Measurements from ENCODE around the gene PTPRG.
A peak's percentile ranks its signal among the peaks of the same experiment; 100 is the strongest.

Gene PTPRG

DNA sequence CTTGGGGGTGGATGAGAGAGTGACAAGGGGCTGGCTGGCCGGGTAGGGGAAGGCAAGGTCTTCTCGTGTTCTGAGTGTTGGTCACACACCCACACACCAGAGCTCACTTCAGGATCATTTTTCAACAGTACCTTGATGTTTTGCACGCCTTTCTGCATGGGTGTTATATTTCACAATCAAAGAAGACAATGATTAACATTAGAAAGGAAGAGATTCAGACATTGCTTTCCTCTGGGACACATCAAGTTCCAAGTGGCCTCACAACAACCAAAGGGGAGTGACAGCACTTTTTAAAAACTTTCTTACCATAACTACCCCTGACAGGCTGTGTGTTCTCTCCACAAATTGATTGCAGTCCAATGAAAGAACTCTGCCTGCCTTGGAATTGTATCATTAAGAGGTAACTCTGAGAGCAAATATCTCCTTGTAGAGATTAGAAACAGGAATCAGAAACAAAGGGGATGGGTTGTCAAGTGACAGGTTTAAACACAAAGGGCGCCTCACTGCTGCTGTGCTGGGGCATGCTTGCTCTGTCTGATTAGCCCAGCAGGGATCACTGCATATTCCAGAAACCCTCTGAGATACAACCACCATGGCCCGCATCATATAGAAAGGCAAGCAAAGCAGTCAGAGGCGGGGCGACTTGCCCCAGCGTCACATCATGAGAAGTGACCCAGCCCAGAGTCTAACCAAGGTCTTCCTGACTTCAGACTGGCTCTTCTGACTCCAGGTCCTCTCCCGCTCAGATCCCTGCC lies 581.1 kb downstream of the PTPRG start:
- DNase-seq (ENCODE audit: low read depth, low spot score): peak; percentile 27

- DNase-seq (ENCODE audit: low read depth, low spot score): no peak
Measured at GRCh38 chr3:62143843-62144450, 582.6 kb downstream of the PTPRG start.

GRCh38 chr3:62144482-62144881 lies 583.1 kb downstream of the PTPRG start:
- DNase-seq (ENCODE audit: low read depth, low spot score): no peak

- no peak for DNase-seq (ENCODE audit: low read depth, low spot score)
Measured at GRCh38 chr3:62145086-62145757, 583.9 kb downstream of the PTPRG start.

DNA sequence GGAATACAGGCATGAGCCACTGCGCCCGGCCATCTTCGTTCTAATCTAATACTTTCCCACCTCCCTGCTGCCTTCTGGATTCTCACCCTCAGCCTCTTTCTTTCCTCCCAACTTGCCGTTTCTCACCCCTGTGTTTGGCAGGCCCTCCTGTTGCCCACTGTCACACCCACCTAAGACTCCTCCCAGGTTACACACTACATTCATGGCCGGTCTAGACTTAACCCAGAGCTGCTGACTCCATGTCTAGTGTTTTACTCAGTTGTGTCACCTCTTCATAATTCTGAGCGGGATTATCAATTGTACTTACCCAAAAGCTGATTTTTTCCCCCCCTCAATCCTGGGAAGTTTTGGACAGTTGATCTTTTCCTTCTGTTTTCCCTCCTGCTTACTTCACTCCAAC lies 588.2 kb downstream of the PTPRG start:
- DNase-seq (ENCODE audit: low read depth, low spot score): no peak

GRCh38 chr3:62149962-62150361 lies 588.6 kb downstream of the PTPRG start:
- no peak for DNase-seq (ENCODE audit: low read depth, low spot score)

- DNase-seq (ENCODE audit: low read depth, low spot score): no peak
Measured at GRCh38 chr3:62151591-62151990, 590.2 kb downstream of the PTPRG start.

DNA sequence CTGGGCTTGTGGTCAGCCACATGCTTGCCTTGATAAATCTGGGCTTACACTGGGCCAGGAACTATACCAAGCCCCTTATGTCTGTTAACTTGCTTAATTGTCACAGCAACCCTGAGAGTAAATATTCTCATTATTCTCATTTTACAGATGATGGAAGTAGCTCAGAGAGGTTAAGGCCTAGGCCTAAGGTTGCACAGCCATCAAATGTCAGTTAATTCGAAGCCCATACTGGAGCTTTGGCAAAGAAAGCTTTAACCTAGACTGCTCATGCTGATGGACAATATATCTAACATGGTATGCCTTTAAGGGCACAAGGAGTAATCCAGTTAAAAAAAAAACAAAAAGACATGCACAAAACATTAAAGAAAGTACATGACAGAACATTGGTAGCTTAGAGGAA lies 591.9 kb downstream of the PTPRG start:
- DNase-seq (ENCODE audit: low read depth, low spot score): no peak

GRCh38 chr3:62154457-62155148 lies 593.2 kb downstream of the PTPRG start:
- DNase-seq (ENCODE audit: low read depth, low spot score): no peak

GRCh38 chr3:62159056-62159708 lies 597.8 kb downstream of the PTPRG start:
- DNase-seq (ENCODE audit: low read depth, low spot score): no peak

GRCh38 chr3:62159709-62160092 lies 598.3 kb downstream of the PTPRG start:
- DNase-seq (ENCODE audit: low read depth, low spot score): no peak

DNA sequence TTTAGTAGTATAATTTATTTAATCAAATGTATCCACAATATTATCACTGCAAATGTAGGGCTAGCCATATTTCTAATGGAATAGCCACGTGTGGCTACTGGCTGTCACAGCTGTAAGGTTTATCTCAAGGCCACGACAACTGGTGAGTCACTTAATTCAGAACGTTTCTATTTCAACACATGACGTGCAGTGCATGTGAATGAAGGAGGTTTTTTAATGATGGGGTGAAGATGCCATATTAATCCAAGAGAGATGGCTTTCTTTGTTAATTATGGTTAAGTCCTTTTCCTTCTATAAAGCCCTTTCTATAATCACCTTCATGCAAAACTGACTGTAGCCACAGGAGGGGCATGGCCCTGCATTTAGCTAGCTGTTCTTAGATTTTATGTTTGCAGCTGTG lies 600.0 kb downstream of the PTPRG start:
- no peak for DNase-seq (ENCODE audit: low read depth, low spot score)

DNA sequence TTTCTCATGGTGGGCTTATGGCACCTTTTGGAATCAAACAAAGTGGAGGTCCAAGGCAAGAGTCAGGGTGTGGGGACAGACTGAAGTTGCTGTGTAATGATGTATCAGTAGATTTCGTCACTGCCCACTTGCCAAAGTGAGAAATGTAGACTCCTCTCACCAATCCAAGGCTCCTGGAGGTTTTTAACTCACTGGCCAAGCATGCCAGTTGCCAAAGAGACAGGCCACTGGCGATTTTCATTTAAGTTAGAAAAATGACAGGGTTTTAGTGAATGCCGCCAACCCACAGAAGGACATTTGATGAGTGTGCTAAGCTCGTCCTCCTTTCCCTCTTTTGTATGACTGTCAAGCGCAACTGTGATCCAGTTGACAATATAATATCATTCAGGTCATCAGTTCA lies 602.8 kb downstream of the PTPRG start:
- DNase-seq (ENCODE audit: low read depth, low spot score): no peak

- no peak for DNase-seq (ENCODE audit: low read depth, low spot score)
Measured at GRCh38 chr3:62164746-62165145, 603.4 kb downstream of the PTPRG start.

DNA sequence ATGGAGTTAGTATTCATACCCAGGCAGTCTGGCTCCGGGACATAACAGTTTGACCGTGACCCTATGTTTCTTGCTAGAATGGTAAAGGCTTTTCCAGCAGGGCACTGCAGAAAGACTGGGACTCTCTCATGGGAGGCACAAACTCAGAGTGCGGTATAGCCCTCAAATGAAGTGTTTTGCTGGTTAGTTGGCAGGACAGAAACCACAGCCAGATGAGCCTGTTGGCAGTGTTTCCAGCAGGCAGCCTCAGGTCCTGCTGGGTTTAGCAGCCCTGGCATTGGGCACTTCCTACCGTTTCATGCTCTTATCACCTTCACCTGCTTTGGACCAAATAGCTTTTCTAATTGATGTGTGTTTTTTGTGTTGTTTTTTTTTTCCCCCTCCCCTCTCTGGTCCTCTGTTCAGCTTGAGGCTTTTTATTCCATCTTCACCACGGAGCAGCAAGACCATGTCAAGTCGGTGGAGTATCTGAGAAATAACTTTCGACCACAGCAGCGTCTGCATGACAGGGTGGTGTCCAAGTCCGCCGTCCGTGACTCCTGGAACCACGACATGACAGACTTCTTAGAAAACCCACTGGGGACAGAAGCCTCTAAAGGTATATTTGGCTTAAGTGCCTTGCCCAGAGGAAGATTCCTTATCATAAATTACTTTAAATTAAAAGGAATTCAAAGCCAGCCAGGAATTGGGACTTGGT lies 606.3 kb downstream of the PTPRG start:
- DNase-seq (ENCODE audit: low read depth, low spot score): no peak

DNA sequence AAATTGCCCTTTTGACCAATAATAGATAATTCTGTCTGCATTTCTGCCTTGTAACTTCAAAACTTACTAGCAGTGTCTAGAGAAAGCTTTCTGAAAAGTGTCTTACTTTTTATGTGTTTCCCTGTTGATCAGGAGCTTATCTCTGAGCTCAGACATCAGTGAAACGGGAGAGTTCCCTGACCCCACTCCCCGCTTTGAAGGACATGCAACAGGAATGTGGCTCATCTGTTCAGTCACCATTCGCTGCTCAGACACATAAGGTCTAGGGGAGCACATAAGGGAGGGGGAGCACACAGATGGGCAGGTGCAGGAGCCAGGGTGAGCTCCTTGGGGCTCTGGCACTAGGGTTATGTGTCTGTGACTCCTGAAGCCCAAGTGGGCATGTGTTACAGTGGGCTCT lies 607.0 kb downstream of the PTPRG start:
- DNase-seq (ENCODE audit: low read depth, low spot score): no peak

GRCh38 chr3:62169906-62170660 lies 608.7 kb downstream of the PTPRG start:
- no peak for DNase-seq (ENCODE audit: low read depth, low spot score)

- DNase-seq (ENCODE audit: low read depth, low spot score): no peak
Measured at GRCh38 chr3:62171789-62172188, 610.4 kb downstream of the PTPRG start.

GRCh38 chr3:62172199-62172598 lies 610.8 kb downstream of the PTPRG start:
- DNase-seq (ENCODE audit: low read depth, low spot score): no peak

GRCh38 chr3:62173939-62174515 lies 612.7 kb downstream of the PTPRG start:
- no peak for DNase-seq (ENCODE audit: low read depth, low spot score)

Measured in ELF-1 (cell line).